Activated naive CD4-positive, alpha-beta T cell treated with anti-CD3 and anti-CD28 coated beads, Interleukin-2, amount 50 U/mL, for 16 hours (primary cell): Measurements from ENCODE around the gene UBR3.
"Not testable (repeated sequence)": the region's sequence is repeated elsewhere in the genome, so short reads cannot be mapped to it uniquely, and the experiment has no call there.

Experiments
- DNase-seq: peaks from one replicate; pipeline ENCODE4 v3.0.0-alpha.2; 2020

The UBR3 gene

DNA sequence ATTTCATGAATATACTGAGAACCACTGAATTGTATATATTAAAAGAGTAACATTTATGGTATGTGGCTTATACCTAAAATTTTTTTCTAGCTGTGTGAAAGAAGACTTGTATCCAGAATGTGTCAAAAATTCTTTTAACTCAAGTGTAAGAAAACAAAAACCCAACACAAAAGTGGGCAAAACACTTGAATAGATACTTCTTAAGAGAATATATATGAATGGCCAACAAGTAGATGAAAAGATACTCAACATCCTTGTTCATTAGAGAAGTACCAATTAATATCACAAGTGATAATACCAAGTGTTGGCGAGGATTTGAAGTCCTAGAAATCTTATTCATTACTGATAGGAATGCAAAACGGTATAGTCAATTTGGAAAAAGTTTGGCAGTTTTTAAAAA is 243.5 kb downstream of the UBR3 start:
- no peak for DNase-seq

DNA sequence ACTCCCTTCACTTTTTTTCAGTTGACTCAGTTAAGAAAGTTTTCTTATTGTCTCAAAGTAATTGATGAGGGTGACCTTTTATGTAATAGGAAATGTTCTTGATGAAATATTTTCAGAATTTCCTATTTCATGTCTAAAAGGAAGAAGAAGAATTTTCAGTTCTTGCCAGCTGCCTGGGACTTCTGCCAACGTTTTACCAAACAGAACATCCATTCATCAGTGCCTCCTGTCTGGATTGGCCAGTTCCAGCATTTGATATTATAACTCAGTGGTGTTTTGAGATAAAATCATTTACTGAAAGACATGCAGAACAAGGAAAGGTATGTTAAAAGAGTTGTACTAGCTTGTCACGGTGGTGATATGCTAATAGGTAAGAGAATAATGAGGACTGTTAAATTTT is 246.0 kb downstream of the UBR3 start:
- DNase-seq = no peak

DNA sequence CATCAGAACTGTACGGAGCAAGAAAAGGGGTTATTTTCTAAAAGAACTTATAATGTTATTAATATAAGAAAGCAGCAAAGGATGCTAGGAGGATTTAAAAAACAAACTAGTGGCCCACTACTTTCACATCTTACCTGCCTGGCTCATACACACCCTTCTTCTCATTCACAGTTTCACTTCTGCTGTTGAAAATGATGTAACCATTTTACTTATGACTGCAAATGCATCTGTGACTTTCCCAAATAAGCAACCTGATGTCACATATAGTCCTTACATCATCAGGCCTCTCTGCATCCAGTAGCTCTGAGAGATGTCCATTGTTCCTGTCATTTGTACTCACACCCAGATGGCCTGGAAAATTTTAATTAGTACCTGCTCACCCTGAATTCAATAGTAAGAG is 248.9 kb downstream of the UBR3 start:
- DNase-seq = no peak

DNA sequence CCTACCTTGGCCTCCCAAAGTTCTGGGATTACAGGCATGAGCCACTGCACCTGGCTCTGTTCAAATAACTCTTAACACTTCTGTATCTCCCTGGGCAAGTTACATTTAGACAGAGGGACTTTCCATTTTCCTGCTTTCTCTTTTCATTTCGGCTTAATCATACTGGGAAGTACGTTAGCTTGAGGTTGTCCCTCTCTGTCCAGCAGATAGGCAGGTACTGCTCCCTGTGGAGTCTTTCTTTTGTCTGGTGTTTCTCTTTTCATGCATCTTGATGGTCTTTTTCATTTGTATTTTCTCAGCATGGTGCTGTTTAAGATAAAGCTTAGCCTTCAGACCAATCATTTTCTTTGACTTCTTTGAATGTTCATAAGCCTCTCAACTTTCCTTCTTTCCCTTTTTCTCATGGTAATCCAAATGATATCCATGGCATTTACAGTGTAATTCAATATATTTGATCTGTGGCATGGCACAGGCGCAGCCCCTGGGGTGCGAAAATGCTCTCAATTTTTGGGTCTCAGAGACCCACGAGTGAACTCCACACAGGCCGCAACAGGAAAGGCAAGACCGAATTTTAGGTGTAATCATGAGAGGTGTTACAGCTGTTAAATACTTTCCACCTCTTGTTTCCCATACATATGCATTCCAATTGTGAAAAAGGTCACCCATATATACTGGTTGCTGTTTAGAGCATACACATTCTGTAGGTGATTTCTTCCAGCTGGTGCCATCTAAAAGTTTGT is 250.7 kb downstream of the UBR3 start:
- DNase-seq = no peak

DNA sequence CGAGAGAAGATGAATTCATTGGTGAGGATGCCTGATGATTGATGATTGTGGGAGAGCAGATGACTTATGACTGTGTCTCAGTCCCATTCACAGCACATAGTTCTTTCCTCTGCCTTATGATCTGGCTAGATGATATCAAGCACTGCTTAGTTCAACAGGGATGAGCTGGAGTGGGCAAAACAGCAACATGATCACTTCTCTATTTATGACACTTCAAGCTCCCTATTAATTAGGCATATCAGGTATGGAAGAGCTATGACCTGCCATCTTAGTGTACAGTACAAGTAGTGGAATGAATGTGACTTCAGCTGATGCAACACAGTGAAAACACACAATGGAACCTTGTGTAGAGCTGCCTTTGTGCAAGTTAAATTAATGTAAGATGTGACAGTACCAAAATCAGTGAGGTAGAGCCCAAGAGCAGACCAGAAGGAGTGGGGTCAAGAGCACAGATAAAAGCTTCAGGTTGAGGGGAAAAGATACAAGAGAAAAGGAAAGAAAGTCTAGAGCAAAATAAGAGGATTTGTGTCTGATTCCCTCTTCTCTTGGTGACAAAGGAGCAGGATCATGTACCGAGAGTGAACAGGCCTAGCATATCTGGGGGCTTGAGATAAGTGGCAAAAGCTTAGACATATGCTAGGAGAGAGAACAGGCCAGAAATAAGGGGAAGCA is 257.7 kb downstream of the UBR3 start:
- DNase-seq = no peak

DNA sequence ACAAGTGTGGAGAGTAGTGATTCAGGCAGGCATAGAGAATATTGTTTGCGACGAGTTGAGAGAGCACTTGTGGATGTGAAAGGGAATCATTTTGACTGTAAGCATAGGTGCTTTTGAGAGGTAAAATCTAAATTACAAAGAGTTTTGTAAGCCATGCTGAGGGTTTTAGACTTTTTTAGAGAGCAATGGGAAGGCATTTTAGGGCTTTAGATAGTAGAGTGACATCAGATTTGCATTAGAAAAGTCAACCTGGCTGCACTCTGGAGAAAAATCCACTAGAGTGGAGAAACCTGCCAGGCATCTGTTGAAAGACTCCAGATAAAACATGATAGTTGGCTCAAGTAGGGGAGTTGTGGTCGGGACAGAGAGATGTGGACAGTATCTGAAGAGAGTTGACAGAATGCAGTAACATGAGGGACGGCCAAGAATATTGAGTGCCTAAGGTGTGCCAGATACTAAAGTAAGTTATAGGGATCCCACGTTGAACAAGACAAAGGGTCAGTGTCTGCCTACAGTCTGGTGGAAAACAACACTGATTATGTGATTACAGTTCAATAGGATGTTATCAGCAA is 258.9 kb downstream of the UBR3 start:
- no peak for DNase-seq

DNA sequence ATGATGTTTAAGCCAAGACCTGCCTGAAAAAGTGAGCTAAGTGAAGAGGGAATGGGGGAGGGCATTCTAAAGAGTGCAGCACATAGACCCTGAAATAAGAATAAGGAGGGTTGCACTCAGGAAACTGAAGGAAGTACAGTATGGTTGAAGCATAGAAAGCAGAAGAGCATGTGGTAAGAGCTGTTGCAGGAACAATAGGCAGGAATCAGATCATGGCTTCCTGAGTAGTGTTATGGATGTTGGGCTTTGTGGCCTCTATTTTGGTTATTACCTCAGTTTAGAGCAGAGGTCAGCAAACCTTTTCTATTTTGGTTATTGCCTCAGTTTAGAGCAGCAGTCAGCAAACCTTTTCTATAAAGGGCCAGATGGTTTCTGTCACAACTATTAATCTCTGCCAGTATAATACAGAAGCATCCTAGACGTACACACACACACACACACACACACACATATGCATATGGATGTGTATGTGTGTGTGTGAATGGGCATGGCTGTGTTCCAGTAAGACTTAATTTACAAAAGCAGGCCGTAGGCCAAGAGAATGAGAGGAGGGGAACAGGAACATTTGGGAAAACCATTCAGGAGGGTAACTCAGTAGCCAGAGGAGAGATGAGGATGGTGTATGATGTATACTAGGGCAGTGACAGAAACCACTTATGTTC is 259.6 kb downstream of the UBR3 start:
- no peak for DNase-seq

DNA sequence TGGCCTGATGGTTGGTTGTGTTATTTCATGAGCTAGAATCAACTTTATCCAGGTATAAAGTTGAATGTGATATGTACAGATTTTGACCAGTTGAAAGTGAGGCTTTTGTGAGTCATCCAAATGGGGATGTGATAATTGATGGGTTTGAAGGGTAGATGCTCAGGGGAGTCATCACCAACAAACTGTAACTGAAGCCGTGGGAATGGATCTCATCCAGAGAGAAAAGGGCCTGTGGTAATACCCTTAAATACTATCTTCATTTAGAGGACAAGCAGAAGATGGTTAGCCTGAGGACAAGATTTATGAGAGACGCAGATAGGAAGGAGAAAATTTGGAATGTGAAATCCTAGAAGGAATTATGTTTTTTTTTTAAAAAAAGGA is 260.1 kb downstream of the UBR3 start:
- DNase-seq = no peak

DNA sequence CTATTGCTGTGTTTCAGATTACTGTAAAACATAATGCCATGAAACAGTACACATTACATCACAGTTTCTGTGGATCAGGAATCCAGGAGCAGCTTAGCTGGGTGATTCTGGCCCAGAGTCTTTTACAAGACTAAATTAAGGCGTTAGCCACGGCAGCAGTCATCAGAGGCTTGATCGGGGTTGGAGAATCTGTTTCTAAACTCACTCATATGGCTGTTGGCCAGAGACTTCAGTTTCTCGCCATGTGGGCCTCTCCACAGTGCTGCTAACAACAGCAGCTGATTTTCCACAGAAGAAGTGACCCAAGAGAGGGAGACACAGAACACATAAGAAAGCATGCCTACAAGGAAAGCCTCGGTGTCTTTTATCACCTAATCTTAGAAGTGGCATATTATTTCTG is 261.5 kb downstream of the UBR3 start:
- no peak for DNase-seq

DNA sequence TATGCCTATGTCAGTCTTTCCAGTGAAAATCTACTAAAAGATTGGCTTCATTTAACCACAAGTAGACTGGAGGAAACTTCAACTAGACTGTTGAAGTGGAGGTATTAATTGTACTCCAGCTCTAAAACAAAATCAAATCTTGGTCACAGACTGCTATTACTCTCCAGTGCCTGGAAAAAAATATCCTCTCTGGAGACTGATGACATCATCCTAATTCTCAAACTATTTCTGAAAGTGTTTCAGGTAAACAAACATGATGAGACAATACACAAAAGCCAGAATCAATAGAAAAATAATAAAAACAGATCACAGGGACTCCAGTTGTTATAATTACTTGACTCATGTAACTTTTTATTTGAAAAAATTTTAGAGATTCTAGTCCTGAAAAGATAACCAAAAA is 263.0 kb downstream of the UBR3 start:
- no peak for DNase-seq

DNA sequence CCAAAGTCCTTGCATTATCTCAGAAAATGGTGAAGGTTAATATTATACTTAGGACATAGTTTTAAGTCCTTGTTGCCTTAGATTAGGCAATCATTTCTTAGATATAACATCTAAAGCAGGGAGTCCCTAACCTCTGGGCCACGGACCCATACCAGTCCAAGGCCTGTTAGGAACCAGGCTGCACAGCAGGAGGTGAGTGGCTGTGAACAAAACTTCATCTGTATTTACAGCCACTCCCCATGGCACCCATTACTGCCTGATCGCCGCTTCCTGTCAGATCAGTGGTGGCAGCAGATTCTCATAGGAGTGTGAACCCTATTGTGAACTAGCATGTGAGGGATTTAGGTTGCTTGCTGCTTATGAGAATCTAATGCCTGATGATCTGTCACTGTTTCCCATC is 264.2 kb downstream of the UBR3 start:
- DNase-seq = no peak

DNA sequence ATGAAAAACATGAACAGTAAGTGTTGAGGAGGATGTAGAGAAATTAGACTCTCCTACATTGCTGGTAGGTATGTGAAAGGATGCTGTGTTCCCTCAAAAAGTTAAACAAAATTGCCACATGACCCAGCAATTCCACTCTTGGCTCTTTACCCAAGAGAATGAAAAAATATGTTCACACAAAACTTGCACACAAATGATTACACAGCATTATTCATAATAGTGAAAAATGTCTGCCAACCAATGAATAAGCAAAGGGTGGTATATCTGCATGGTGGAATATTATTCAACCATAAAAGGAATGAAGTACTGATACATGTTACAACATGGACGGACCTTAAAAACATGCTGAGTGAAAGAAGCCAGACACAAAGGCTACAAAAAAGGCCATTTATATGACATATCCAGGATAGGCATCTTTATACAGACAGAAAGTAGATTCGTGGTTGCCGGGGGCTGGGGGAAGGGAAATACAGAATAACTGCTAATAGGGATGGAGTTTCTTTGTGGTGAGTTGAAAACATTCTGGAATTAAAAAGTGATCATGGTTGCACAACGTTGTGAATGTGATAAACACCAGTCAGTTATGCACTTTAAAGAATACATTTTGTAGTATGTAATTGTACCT is 265.3 kb downstream of the UBR3 start:
- no peak for DNase-seq

DNA sequence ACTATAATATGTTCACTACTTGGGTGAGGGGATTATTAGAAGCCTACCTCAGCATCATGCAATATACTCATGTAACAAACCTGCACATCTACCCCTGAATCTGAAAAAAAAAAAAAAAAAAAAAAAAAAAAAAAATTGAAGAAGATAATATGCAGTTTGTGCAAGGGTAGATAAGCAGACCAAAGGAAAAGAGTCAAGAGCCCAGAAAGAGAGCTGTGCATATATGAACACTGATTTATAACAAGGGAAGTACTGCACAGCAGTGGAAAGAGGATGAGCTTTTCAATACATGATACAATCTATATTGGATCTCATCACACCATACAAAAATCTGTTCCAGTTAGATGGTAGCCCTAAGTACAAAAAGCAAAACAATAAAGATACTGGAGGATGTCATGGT is 268.1 kb downstream of the UBR3 start:
- no peak for DNase-seq

DNA sequence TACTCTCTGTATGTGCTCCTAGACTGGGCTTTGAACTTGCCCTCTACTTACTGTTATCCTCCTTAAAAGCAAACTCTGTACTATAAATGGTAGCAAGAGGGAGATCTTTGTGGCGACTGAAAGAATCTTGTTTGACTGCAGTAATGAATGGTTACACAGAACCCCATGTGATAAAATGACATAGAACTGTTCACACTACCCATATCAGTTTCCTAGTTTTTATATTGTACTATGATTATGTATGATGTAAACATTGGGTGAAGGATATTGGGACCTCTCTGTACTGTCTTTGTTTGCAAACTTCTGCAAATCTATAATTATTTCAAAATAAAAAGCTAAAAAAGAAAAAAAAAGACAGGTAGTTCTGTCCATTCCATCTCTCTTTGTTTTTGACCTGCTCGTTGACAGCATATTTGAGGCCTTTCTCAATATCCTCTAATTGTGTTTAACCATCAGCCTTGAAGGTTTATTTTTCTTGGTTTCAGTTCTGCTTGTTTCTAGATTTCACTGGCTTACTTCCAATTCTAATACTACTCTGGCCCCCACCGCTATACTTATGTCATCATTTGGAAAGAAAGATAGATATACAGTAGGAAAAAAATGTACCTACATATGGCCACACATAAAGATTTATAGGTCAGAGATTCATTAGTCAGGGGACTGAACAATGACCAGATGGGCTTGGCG is 271.5 kb downstream of the UBR3 start:
- DNase-seq = no peak

DNA sequence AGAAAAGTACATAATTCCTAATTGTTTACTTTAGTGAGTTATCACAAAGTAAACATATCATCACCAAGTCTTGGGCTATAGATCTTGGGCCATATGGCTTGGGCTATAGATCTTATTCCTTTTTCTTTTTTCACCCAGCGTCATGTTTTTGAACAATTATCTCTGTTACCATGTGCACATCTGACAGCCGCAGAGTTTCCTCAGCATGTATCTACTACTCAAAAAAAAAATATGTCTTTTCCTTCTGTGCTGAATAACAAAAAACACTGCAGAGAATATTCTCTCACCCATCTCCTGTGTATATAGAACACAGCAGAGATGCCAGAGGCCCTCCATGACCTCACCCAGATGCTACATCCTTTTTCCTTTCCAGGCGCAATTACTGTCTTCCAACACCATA is 274.5 kb downstream of the UBR3 start:
- no peak for DNase-seq

DNA sequence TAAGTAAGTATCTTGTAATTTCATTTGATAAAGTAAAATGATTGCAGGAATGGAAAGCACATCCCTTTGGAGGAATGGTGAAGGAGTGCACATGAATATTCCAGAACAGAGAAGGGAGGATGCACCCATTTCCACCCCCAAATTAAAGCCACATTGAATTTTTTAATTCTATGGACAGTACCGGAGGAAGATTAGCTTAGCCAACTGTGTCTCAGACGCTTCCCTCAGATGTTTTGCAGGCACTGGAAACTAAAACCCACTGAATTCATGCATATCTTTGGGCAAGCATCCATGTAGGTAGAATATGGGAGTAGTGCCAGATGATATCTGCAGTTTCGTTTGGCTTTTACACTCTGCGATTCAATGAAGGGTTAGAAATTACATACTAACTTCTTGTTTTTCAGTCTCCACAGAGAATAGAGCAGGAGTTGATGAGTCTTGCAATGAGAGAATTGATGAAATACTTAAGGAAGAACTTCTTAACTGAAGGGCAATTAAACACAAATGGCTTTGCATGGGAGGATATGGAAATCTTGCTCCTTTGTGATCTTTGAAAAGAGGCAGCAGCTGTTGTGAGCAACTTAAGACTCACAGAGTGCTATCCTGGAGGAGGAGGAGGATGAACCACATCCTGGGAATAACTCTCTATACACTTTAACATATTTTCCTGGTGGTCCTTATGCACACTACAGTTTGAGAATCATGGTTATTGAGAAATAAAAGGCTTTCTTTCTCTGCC is 279.0 kb downstream of the UBR3 start:
- DNase-seq = no peak

DNA sequence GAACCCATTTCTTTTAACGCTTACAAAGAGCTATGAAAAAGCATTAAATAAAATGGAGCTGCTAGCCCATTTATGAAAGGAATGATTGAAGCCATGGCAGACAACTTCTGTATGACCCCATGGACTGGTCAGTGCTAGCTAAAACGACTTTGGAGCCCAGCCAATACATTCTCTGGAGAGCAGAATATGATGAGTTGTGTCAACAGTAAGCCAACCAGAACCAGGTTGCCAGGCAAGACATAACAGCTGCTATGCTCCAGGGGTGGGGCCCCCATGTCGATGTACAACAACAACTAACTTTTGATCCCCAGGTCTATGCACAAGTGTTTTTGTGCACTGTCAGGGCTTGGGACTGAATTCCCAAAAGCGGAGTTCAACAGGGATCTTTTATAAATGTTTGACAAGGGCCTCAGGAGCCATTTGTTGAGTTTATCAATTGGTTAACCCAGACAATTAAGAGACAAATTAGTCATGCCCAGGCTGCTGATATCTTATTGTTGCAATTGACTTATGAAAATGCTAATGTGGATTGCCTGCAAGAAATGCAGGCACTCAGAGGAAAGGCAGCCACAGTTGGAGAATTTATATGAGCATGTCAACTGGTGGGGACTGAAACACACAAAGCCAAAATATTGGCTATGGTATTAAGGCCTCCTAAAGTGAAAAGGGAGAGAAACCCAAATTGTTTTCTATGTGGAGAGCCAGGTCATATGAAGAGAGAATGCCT is 286.1 kb downstream of the UBR3 start:
- no peak for DNase-seq

DNA sequence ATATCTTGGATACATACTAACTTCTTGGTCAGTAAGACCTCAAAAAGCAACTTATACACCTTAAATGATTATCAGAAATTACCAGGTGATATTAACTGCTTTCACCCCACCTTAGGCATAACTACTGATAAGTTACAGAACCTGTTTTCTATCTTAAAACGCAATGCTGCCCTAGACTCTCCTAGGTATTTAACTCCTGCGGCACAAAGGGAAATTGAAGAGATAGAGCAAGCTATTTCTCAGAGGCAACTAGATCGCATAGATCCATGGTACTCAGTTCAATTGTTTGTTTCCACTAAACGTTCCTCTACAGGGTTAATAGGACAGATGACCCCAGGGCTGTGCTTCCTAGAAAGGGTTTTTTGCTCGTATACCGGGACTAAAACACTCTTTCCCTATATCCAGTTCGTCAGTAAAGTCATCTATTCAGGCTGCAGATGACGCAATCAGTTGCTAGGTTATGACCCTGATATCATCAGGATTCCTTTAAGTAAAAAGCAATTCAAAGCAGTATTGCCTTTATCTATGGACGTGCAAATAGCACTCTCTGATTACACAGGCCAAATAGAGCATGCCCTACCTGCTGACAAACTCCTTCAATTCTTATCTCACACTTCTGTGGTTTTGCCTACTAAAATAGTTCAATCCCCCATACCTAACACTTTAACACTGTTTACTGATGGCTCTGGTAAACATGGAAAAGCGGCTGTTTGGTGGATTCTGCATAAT is 288.4 kb downstream of the UBR3 start:
- DNase-seq = no peak

DNA sequence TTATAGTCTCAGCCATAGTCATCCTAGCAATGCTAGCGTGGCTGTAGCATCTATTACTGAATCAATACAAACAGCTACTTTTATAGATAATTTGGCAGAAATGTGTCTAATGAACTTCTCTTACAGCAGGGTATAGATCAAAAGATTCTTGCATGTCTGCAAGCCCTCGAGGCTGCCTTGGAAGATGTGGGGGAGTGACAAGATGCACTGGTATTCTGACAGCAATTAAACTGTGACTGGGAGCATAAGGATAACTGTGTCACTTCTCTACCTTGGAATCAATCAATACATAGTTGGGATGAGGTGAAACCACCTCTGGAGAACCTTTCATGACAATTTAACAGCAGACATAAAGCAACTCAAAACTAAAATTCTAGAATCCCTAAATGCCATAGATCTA is 291.4 kb downstream of the UBR3 start:
- no peak for DNase-seq

DNA sequence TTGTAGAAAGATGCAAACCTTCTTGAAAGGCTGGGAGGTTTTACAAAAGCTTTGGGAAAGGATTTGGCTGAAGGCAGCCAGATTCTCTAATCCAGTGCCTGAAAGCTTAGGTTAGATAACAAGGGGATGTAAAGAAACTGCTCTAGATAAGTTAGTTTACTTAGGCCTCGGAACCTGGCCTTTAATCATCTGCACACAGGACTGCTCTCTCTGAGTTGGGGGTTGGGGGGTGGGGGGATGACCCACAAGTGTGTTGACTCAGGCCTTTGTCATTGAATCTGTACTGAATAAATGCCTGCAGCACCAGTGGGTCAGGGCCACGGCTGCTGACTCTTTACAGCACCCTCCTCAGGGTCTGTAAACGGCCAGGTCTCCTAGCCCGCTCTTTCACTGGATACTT is 292.1 kb downstream of the UBR3 start:
- DNase-seq = not testable (repeated sequence)

DNA sequence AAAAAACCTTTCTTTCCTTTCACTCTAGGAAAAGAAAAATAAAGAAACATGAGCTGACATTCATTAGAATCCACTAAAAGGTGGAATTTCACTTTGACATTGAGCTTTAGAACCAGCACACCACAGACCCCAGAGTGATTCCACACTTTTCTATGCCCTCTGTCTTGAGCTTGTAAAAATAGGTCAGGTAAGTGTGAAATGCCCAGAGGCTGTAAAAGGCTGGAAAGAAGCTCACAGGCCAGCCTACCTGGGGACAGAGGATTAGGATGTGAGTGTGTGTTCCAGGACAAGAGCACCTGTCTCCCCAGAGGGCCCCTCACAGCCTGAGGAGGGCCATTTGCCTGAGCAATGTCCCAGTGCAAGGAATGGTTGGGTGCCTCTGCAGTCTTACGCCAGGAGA is 294.4 kb downstream of the UBR3 start:
- no peak for DNase-seq
